Esophagus mucosa (tissue), 1 donor: ENCODE data around the gene MRPL50. TPM values are rescaled to one million over a fixed set of nuclear protein-coding genes. Genes with fewer than 3 reads are reported as not detected.

Source experiments
- ATAC-seq: fragments of 200-7000 bp; cut with Tn5 transposase; one replicate; pipeline ENCODE4 v1.9.1; 2020
- total RNA-seq: library from RNA; stranded (reverse); gene quantifications from one replicate; pipeline ENCODE4 v1.2.4, GENCODE V29; 2023
- donor health status: DM: yes; HTN: yes; CAD: no.

The MRPL50 gene
- total RNA-seq = 6.9 TPM

DNA sequence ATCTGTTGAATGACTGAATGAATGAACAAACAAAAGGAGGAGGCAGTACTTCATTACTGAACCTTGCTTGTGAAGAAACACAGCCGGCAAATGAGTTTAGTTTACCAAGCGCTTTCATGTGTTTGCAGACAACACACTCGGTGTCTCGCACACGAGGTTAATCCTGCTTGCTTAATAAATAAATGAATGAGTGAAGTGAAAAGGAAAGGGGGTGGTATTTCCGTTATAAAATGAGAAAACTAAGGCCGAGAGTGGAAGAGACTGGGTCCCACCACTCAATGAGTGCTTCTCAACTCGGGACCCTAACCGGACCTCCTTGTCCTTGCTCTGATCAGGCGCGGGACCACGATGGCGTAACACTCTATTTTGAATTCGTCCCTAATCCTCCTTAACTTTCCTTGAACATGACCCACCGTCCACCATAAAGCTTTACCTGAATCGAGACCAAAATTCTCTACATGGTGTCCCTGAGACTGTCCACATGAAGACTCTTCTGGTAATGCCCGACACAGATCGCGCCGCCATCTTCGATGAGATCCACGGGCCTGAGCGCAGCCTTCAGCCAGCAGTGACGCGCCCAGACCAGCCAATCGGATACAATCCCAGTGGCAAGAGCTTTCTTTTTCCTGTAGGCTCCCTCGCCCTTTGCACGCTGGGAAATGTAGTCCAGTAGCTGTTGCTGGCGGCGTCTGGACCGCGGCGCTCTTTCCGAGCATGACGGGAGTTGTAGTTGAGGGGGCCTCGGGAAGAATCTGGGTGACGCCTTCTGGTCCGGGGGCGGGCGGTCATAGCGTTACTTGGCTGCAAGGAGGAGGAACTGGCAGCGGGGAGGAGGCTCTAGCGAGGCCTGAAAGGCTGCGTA, at the start of gene MRPL50, which contains the start of gene ZNF189:
MRPL50 (minus strand) TSS at position 551 of the 862 bp plus-strand sequence; CDS start at position 525, 26 bp downstream.
ZNF189 (plus strand) TSS at position 784 of the 862 bp plus-strand sequence. CDS start 306 bp downstream, outside the sequence.
- peak; percentile 100 for ATAC-seq

DNA sequence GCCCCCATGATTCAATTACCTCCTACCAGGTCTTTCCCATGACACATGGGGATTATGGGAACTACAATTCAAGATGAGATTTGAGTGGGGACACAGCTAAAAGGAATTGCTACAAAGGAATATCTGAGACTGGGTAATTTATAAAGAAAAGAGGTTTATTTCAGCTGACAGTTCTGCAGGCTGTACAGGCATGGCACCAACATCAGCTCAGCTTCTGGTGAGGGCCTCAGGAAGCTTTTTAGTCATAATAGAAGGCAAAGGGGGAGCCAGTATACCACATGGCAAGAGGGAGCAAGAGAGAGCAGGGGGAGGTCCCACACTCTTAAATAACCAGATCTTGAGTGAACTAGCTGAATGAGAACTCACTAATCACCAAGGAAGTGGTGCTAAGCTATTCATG, 48.3 kb upstream of the MRPL50 start:
- no peak for ATAC-seq

DNA sequence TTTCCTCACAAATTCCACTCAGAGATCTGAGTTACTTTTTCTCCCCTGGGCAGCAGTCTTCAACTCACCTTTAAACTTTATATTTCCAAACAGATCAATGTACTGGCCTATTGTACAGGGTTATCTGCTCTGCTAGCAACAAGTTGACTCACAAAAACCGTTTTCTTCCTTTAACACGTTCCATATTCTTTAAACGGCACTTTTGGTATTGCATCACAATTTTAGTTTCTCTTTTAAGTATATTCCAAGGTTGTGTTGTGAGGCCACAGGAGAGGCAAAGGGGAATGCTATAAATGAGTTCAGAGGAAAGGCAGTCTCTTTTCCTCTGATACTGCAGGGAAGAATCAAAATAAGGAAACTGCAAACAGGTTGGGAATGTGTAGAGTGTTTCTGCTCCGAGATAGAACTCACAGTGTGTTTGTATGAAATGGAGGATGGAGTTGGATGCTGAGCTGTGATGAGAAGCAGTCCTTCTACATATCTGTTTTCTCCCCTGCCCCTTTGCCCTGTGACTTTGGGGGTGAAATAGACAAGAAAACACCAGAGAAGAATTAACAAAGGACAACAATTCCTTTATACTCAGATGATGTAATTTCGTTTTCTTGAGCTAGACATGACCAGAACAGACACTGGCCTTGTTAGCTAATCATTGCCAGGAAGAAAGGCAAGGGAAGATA, 47.1 kb upstream of the MRPL50 start:
- no peak for ATAC-seq

DNA sequence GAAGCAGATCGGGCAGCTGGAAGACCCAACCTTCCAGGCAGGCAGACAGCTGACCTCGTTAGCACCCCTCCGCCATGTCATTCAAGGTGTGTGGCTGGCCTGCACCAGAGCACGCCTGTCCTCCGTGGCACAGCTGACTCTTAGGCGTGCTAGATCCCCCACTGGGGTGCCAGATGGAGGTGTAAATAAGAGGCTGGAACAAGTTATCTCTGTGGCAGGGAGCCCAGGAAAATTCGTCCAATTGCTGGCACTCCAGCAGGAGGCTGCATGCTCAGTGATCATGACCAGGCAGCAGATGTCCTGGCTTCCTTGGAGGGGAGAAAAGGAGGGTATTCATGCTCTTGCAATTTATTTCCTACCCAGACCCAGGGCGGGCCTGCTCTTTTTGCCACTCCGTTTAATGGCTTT, 45.0 kb upstream of the MRPL50 start:
- ATAC-seq = no peak

DNA sequence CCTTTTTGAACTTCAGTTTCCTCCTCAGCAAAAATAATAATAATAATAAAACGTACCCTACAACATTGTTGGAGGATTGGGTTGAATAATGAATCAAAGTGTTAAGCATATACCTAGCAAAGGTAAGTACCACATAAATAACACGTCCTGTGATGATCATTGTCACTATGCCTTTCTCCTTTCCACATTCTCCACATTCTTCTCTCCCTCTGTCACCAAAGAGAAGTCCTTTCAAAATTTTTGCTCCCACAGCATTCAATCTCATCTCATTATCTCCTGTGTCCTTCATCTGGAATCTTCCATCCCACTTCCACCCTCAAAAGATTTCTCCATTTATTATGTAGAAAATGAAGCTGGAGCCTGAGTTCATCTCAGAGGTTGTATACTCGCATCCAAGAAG, 44.3 kb upstream of the MRPL50 start:
- ATAC-seq = no peak

DNA sequence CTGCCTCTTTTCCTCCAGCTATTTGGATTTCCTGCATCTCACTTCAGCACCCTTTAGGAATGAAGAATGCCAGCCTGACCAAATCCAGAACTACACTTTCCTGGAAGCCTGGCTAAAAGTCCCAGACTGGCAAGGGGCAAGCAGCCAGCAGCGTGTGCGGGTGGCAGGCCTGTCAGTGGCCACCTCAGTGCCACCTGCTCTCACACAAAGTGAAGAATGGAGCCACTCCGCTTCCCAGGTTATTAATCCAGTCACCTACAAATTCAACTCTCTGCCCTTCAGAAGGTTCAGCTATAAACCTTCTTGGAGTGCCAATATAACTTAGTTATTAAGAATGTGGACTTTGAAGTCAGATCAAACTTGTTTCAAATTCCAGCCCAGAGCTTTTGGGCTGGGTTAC, 43.9 kb upstream of the MRPL50 start:
- no peak for ATAC-seq

DNA sequence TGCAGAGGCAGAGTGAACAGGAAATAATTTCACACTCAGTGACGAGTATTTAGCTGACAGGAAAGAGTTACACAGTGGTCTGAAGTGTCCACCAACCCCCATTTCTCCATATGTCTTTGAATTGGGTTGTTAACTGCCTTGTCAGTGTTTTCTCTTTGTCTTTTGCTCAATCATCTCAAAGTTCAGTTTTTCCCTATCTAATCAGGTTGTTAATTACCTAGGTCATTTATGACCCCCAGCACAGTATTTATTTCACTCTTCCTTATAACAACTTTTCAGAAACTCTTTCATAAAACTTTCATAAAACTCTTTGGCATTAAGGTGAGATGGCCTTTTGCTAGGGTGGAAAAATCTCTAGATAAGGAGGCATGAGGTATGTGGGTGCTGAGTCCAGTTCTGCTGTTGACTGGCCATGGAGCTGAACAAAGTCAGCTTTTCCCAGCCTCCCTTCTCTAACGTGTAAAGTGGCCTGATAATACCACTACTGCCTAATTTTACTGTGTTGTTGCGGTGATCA, 42.4 kb upstream of the MRPL50 start:
- no peak for ATAC-seq

DNA sequence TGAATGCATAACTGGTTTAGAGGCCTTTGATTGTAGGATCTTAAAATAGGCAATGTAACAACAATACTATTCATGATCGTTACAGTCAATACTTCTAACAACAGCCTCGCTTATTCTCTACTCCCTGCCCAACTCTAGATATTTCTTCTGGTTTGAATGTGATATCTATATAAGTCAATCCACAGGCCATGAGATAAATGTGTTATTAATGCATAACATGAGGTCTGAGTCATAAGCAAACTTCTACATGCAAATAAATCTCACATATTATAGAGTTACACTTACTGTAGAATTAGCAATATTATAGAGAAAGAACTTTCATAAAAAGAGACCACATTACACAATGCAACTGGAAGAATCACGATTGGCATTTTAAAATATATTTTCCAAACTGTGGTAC, 40.1 kb upstream of the MRPL50 start:
- no peak for ATAC-seq

DNA sequence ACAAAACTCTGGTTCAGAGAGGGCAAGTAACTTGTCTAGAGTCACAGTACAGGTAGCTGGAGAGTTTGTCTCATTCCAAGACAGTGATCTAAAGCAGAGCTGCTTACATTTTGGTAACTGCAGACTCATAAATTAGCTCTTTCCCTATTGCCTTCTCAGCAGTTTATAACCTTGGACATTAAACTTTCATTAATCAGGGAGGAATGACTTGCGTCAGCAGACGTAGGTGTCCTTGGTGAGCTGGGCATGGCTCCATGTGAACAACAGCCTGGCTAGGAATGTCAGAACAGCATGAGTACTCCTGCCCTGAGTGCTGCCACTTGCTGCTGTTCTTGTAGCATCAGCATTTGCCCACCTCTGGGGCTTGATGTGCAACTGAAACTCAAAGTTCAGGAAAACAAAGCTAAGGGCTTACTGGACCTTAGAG, 39.4 kb upstream of the MRPL50 start:
- ATAC-seq = no peak

DNA sequence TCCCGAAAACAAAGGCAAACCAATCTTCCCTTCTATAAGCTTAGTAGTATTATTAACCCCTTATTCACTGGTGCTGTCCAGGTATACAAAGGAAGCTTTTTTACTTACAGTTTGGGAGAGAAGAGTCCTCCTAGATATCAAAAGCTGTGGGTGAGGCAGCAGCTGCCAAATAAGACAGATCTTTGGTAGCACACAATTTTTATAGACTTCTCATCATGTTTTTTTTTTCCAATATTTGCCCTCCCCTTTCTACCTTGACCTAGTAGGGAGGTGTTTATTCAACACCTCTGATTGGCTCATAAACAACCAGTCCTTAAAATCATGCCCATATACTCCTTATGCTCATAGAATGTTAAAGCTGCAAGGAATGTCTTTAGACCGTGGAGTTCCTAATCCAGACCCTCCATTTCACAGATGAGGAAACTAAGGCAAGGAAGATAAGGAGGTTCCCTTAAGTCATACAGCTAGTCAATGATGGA, 37.2 kb upstream of the MRPL50 start, which contains the start of gene ALDOB:
ALDOB (minus strand) TSS at position 174 of the 479 bp plus-strand sequence. CDS start 4,887 bp downstream, outside the sequence.
- no peak for ATAC-seq

DNA sequence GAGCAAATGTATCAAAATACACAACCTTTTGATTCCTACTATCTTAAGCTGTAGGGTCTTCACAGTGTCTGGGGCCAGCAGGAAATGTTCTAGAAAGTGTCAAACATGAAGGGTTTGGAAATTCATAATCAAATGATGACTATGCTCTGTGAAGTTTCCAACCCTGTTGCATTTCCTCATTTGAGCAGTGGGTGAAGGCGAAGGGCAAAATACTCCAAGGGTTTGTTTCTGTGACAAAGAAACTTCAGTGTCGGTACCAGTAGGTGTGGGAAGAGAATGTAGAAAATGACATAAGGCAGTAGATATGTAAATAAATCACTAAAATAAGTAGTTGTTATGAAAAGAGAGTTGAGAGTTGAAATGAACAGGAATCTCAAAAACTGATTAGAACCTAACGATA, 36.6 kb upstream of the MRPL50 start:
- ATAC-seq = no peak

DNA sequence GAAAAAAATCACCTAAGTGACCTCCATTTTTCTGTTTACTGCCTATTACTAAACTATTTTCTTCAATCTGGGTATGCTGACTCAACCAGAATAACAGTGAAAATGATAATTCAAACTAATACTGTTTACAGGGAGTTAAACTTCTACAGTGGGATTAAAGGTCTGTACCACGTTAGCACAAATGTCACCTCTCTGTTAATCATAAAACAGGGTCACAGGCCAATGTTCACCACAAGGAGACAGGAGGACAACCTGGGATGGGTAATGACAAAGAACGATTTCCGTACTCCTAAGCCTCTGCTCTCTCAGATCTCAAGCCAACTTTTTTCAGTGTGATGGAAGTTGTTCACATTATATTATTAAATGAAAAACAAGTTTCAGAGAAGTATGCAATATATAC, 34.8 kb upstream of the MRPL50 start:
- no peak for ATAC-seq

DNA sequence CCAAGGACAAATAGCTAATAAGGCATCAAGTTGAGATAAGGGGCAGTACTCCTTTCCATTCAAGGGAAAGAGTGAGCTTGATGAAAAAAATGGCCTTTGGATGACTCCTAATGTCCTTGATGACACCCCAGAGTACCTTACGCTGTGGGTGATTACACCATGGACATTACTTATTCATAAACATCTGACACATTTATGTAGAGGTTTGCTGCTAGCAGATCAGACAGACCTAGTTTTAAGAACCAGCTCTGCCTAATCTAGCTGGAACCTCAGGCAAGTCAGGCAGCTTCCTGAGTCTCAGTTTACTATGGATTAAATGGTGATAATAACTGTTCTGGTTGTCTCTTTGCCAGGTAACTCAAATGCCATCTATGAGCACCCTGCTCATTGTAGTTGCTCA, 34.3 kb upstream of the MRPL50 start:
- ATAC-seq = no peak

DNA sequence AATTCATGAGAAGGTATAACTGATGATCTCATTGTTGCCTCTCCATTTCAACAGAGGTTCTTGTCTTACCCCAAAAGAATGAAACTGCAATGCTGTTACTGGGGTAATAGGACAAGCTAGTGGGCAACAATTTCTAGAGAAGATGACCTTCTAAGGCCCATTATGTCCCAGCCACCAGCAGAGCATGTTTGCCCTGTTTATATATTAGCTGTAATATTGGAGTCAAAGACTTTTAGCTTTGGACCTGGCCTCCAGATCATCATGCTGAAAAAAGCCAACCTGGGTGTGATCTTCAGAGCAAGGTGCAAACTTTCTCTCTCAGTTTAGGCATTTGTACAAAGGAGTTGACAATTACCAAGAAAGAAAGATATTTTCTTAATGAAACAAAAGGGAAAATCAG, 33.8 kb upstream of the MRPL50 start:
- ATAC-seq = no peak

DNA sequence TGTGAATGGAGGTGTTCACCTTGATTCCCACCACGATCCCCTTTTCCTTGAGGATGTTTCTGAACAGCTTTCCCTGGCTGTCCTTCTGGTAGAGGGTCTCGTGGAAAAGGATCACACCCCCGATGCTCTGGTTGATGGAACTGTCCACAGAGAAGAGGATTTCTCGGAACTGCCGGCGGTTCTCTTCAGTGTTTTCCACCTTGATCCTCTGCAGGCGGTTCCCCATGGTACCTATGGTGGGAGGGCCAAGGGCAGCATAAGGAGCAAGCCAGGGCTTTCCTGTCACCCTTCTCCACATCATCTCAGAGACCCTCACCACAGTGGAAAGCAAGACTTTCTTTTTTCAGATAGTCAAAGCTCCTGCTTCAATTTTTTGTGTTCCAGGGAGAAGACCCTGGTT, 31.3 kb upstream of the MRPL50 start:
- no peak for ATAC-seq

DNA sequence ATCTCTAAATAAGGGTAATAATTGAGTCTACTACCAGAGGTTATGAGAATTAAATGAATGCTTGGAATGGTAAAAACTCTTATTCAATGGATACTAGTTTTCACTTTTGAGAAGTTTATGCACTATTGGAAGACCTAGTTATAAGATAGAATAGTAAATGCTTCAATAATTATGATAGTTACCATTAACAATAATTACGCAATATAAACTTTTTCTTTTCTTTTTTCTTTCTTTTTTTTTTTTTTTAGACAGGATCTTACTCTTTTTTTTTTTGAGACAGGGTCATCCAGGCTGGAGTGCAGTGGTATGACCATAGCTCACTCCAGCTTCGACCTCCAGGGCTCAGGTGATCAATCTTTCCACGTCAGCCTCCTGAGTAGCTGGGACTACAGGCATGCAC, 30.5 kb upstream of the MRPL50 start:
- ATAC-seq = no peak

DNA sequence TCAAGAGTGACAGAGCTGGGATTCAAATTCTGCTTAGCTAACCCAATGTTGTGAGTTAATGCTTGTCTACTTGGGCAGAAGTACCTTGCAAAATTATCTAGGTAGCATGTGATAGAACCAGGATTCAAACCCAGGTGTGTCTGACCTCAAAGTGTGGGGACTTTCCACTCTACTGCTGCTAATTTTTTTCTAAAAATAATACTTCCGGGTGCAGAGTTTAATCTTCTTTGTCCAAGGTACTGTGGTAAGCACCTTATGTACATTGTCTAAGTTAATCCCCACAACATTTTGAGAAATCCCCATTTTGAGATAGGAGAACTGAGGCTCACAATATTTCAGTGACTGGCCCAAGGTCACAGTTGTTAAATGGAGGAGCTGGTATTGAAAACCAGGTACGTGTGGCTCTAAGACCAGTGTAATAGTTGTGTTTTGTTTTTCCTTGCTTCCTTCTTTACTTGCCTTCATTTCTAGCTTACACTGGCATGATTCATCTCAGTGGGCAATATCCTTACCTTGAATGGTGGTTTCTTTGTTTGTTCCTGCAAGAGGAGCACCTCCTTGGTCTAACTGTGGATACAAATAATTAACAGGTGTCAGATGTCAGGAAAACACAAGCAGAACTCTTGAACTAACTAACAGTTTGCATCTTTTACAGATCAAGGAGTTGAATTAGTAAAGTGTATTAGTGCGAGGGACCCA, 29.7 kb upstream of the MRPL50 start:
- peak; percentile 32 for ATAC-seq

DNA sequence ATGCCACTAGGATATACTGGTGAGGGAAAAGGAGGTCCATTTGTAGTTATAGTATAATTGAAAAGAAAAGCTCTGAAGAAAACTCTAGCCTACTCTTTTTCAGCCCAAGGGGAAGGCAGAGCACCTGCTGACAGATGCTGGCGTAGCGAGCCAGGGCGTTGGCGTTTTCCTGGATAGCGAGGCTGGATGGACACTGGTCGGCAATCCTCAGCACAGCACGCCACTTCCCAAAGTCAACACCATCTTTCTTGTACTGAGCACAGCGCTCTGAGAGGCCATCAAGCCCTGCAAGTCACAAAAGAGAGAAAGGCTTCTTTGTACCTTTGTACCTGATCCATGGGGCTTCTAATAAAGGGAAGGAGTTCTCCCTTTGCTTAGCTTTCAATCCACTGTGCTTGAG, 28.9 kb upstream of the MRPL50 start:
- no peak for ATAC-seq

DNA sequence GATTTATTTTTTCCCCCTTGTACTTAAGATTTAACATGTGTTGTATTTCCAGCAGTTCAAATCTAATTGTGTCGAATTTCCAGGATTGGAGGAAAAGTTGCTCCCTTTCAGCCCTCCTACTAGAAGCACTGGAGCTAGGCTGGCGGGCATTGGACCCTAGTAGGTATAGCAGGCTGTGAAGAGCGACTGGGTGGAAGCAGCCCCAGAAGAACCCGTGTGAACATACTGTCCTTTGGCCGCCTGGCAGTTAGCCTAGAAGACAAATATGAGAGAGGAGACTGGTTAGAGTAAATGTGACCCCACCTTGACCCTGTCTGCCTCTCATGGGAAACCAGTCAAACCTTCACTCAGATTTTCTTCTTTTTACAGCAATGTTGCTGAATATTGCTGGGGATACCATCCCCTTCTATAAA, 23.2 kb upstream of the MRPL50 start:
- no peak for ATAC-seq

DNA sequence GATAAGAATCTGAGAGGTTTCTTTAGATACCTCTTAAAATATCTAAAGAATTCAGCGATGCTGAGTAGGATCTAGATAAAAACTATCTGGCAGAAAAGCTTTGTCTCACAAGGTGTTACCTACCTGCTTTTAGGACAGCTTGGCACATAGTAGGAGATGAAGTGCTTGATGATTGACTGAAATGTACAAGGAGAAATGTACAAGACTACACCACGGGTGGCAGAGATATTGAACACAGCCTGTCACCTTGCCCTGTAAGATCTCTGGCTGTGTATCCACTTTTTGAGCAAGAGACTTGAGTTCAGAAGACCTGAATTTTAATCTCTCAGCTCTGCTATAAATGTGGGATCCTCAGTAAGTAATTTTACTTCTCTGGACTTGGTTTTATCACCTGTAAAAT, 21.4 kb upstream of the MRPL50 start:
- no peak for ATAC-seq

DNA sequence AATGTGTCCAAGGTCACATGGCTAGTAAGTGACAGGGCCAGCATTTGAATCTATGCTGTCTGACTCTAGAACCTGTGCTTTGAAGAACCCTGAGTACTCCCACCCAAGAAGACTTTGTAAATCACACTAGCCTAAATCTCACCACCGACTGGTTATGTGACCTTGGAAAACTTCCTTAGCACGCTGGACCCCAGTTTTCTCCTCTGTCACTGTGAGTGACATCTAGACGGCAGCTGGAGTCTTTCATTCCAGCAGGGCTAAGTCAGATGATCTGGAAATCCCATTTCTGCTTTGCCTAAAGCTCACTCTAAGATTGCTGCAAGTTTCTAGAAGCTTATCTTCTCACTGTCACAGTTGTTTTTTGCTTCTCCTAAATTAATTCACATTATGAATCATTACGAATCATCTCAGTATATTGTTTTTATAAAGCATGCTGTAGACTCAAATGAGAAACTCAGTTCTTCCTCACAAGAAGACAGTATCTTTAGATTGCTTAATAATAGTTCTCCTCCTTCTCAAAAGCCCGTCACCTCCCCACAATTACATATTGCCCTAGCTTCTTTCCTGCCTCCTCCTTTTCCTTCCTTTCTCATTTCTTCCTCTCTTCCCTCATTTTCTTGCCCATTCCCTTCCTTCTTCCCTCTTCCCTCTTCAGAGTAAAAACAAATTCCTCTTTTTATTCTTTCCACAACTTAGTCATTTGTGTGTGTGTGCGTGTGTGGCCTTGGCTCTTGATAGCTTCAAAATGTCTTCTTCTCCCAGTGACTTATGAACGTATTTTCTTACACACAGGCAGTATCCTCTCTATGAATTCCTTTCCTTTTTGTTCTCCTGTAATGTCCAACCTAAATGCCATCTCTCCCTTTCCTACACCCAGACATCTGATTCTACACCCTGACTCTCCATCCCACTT, 20.4 kb upstream of the MRPL50 start:
- ATAC-seq = no peak

DNA sequence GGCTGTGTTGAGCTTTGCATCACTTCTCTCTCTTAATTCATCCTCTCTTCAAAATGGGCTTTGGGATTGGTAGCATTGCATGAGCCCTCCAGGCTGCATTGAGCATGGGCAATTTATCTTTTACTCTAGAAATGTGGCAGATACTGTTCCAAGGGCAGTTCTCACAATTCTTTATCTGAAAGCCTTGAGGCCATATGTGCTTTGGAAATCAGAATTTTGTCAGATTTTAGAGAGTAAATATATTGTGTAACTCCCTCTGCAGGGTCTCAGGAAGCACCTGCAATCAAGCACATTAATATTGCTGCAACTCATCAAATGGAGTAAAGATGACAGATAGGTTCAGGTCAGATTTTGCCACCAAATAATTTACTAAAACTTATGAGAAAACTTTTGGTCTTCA, 19.6 kb upstream of the MRPL50 start:
- ATAC-seq = no peak
